Measurements from ENCODE around the gene GNAI3. TPM values are rescaled to one million over a fixed set of nuclear protein-coding genes. Genes with fewer than 3 reads are reported as not detected.
A peak's percentile ranks its signal among the peaks of the same experiment; 100 is the strongest.

GNAI3 gene
- total and polyA plus RNA-seq, 2 of the 13 experiments (the other 11 are each of a cell fraction or from before 2014, with no cell fraction given): 4.3 to 9.0 TPM

DNA sequence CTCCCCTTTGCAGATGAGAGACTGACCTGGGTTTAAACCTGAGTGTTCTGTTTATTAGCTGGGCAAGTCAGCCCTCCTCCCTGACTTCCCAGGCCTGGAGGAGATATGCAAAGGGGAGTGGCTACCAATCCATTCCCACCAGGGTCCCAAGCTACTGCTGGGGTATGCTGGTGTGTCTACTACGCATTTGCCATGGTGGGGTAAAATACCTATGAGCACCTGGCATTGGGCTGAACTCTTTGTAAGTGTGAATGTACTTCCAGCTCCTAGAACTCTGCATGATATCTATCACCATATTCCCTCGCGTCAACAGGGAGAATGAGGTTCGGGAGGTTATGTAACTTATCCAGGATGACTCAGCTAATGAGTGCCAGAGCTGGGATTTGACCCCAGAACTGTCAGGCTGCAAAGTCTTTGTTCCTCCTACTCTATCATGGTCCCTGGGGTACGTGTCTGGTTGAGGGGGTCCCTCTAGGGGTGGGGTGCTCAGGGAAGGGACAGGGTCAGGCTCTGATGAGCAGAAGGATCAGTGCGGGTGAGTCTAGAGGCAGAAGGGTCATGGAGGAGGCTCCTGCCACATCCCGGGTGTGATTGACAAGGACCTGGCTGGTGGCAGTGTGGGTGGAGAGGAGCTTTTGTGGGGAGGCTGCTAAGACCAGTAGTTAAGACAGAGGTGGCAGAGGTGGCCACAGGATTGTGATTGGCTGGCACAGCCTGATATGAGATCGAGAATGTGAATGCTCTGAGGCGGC lies 88.0 kb downstream of the GNAI3 start (continued):
- TF ChIP-seq, protein P1, sequence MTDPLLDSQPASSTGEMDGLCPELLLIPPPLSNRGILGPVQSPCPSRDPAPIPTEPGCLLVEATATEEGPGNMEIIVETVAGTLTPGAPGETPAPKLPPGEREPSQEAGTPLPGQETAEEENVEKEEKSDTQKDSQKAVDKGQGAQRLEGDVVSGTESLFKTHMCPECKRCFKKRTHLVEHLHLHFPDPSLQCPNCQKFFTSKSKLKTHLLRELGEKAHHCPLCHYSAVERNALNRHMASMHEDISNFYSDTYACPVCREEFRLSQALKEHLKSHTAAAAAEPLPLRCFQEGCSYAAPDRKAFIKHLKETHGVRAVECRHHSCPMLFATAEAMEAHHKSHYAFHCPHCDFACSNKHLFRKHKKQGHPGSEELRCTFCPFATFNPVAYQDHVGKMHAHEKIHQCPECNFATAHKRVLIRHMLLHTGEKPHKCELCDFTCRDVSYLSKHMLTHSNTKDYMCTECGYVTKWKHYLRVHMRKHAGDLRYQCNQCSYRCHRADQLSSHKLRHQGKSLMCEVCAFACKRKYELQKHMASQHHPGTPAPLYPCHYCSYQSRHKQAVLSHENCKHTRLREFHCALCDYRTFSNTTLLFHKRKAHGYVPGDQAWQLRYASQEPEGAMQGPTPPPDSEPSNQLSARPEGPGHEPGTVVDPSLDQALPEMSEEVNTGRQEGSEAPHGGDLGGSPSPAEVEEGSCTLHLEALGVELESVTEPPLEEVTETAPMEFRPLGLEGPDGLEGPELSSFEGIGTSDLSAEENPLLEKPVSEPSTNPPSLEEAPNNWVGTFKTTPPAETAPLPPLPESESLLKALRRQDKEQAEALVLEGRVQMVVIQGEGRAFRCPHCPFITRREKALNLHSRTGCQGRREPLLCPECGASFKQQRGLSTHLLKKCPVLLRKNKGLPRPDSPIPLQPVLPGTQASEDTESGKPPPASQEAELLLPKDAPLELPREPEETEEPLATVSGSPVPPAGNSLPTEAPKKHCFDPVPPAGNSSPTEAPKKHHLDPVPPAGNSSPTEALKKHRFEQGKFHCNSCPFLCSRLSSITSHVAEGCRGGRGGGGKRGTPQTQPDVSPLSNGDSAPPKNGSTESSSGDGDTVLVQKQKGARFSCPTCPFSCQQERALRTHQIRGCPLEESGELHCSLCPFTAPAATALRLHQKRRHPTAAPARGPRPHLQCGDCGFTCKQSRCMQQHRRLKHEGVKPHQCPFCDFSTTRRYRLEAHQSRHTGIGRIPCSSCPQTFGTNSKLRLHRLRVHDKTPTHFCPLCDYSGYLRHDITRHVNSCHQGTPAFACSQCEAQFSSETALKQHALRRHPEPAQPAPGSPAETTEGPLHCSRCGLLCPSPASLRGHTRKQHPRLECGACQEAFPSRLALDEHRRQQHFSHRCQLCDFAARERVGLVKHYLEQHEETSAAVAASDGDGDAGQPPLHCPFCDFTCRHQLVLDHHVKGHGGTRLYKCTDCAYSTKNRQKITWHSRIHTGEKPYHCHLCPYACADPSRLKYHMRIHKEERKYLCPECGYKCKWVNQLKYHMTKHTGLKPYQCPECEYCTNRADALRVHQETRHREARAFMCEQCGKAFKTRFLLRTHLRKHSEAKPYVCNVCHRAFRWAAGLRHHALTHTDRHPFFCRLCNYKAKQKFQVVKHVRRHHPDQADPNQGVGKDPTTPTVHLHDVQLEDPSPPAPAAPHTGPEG (CRISPR knock-in tag; IDR thresholded peaks at IDR 0.05): no peak
- TF ChIP-seq, protein P2, sequence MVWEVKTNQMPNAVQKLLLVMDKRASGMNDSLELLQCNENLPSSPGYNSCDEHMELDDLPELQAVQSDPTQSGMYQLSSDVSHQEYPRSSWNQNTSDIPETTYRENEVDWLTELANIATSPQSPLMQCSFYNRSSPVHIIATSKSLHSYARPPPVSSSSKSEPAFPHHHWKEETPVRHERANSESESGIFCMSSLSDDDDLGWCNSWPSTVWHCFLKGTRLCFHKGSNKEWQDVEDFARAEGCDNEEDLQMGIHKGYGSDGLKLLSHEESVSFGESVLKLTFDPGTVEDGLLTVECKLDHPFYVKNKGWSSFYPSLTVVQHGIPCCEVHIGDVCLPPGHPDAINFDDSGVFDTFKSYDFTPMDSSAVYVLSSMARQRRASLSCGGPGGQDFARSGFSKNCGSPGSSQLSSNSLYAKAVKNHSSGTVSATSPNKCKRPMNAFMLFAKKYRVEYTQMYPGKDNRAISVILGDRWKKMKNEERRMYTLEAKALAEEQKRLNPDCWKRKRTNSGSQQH (CRISPR knock-in tag; IDR thresholded peaks at IDR 0.05; ENCODE audit: low read depth): 0 out of 2 replicates have a peak, but pooled peaks have one; percentile 20
- TF ChIP-seq, protein P3, sequence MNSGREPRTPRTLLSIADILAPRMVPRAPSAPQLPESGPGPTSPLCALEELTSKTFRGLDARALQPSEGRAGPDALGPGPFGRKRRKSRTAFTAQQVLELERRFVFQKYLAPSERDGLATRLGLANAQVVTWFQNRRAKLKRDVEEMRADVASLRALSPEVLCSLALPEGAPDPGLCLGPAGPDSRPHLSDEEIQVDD (CRISPR knock-in tag; IDR thresholded peaks at IDR 0.05; ENCODE audit: borderline replicate concordance): no peak
- TF ChIP-seq ZNF431 (CRISPR knock-in tag; IDR thresholded peaks at IDR 0.05; ENCODE audit: borderline replicate concordance, low read depth) (no peak), MAFG (CRISPR knock-in tag; IDR thresholded peaks at IDR 0.05) (no peak), CBX2 (IDR thresholded peaks at IDR 0.05; ENCODE audit: low read depth, low read length) (no peak), CBX2 (CRISPR knock-in tag; IDR thresholded peaks at IDR 0.05; ENCODE audit: low read depth) (no peak), ZNF577 (CRISPR knock-in tag; IDR thresholded peaks at IDR 0.05; ENCODE audit: borderline replicate concordance, low read depth) (no peak), TBL1XR1 (IDR thresholded peaks at IDR 0.05; ENCODE audit: borderline replicate concordance, low read length, partially characterized antibody) (no peak), ZBTB43 (CRISPR knock-in tag; conservative IDR thresholded peaks at IDR 0.05) (no peak), ATF7-NPFF (CRISPR knock-in tag; IDR thresholded peaks at IDR 0.05; ENCODE audit: low read depth) (no peak), THAP7 (CRISPR knock-in tag; IDR thresholded peaks at IDR 0.05) (no peak), ZNF775 (CRISPR knock-in tag; IDR thresholded peaks at IDR 0.05; ENCODE audit: borderline replicate concordance) (no peak), CBFB (CRISPR knock-in tag; IDR thresholded peaks at IDR 0.05) (no peak), MBNL3 (CRISPR knock-in tag; conservative IDR thresholded peaks at IDR 0.05) (no peak), ELF3 (CRISPR knock-in tag; IDR thresholded peaks at IDR 0.05) (no peak), ZNF207 (IDR thresholded peaks at IDR 0.05; ENCODE audit: borderline replicate concordance) (no peak)
- TF ChIP-seq, protein P4, sequence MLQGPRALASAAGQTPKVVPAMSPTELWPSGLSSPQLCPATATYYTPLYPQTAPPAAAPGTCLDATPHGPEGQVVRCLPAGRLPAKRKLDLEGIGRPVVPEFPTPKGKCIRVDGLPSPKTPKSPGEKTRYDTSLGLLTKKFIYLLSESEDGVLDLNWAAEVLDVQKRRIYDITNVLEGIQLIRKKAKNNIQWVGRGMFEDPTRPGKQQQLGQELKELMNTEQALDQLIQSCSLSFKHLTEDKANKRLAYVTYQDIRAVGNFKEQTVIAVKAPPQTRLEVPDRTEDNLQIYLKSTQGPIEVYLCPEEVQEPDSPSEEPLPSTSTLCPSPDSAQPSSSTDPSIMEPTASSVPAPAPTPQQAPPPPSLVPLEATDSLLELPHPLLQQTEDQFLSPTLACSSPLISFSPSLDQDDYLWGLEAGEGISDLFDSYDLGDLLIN (CRISPR knock-in tag; IDR thresholded peaks at IDR 0.05; ENCODE audit: borderline replicate concordance): no peak
